Right kidney (tissue), 1 donor: ENCODE data around the gene PXDC1.
"Not testable (repeated sequence)": the region's sequence is repeated elsewhere in the genome, so short reads cannot be mapped to it uniquely, and the experiment has no call there.

Experiments used
- DNase-seq: peaks from one replicate; pipeline ENCODE4 v3.0.0-alpha.2; 2016

PXDC1 gene

DNA sequence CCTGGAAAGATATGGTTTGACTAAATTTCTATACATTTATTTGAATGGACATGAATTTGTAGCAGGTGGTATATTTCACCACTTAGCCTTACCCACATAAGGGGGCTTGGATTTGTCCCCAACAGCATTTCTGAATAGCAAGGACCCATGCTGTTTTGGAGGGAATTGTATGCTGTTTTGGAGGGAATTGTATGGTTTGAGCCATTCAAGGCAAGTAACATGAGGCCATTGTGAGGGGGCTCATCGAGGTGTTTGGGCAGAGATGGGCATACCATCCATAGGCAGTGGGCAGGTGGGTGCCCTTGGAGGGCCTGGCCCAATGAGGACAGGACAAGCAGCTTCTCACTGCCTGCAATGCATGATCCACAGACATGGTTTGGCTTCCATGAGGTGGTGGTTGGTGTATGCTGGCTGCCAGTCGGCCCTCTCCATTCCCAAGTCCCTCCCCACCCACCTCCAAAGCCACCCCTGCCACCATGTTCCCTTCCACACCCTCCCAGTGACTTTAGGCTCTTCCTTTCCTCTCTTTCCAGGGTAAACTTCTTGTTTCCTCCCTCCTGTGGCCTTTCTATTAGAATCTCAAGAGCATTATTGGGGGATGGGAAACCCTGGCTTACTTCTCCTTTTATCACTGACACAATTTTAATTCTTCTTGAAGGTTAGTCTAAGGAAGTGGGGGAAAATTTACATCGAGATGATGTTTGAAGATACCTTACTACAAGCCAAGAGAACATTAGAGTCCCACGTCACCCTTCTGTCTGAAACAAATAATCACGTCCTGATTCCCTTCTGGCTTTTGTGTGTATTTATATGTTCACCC, 13.2 kb upstream of the PXDC1 start:
- DNase-seq, result no peak

DNA sequence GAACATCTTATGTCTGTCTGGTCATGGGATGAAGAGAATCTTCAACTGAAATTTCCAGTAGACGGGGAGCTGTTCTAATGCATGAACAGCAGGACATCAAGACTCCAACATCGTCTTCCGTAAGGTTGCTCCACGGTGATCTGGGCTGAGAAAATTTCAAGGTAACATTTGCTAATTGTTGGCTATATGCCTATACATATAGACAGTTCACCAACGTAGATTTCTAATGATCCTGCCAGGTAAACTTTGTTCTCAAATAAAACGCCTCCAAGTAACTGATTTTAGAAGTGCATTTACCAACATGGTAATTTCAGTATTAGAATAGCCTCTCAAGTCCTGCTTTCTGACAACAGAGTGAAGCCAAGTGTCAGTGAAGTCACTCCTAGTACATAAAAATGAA, 11.3 kb upstream of the PXDC1 start:
- no peak for DNase-seq

DNA sequence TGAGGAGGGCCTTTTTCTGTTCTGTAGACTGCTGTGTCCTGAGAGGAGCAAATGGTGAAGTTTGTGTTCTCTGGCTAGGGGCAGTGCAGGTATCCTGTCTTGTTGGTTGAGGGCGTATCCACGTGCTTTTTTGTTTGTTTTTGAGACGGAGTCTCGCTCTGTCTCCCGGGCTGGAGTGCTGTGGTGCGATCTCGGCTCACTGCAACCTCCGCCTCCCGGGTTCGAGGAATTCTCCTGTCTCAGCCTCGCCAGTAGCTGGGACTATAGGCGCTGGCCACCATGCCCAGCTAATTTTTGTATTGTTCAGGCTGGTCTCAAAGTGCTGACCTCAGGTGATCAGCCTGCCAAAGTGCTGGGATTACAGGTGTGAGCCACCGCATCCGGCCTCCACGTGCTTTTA, 10.8 kb upstream of the PXDC1 start:
- DNase-seq, result no peak

DNA sequence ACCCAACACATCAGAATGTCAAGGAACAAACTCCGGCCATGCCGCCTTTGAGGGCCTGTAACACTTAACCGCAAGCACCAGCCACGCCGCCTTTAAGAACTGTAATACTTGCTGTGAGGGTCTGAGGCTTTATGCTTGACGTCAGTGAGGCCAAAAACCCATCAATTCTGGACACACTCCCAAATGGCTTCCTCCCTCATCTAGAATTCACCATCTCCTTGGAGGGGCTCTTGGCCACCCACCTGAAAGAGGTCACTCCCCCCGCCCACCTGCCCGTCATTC, 10.4 kb upstream of the PXDC1 start:
- no peak for DNase-seq

DNA sequence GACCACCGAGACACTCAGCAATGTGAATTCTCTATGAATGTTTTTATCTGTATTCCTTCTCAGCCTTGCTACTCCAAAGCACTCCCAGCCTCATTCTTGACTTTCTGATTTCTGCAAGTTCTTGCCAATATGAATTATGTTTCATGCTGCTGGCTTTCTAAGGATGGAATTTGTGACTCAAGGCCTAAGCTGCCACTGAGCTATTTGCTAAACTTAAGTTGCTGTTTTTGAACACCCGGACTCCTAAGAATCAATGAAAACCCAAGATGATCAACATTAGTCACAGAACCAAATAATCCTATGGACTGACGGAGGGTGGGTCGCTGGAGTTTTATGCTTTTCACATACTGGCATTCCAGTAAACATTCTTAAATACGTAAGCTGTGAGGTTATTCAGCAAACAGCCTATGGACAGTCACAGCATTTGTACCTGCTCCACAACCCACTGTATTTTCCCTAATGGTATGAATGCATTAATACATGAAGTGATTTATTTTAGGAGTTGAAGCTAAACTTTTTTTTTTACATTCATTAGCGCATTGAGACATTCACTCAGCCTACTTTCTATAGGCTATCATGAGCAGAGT, 8.2 kb upstream of the PXDC1 start:
- DNase-seq, result no peak

DNA sequence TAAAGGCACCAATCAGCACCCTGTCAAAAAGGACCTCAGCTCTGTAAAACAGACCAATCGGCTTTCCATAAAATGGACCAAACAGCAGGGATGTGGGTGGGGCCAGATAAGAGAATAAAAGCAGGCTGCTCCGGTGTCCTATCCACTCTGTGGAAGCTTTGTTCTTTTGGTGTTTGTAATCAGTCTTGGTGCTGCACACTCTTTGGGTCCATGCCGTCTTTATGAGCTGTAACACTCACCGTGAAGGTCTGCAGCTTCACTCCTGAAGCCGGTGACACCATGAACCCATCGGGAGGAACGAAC, 7.3 kb upstream of the PXDC1 start:
- DNase-seq, result no peak

DNA sequence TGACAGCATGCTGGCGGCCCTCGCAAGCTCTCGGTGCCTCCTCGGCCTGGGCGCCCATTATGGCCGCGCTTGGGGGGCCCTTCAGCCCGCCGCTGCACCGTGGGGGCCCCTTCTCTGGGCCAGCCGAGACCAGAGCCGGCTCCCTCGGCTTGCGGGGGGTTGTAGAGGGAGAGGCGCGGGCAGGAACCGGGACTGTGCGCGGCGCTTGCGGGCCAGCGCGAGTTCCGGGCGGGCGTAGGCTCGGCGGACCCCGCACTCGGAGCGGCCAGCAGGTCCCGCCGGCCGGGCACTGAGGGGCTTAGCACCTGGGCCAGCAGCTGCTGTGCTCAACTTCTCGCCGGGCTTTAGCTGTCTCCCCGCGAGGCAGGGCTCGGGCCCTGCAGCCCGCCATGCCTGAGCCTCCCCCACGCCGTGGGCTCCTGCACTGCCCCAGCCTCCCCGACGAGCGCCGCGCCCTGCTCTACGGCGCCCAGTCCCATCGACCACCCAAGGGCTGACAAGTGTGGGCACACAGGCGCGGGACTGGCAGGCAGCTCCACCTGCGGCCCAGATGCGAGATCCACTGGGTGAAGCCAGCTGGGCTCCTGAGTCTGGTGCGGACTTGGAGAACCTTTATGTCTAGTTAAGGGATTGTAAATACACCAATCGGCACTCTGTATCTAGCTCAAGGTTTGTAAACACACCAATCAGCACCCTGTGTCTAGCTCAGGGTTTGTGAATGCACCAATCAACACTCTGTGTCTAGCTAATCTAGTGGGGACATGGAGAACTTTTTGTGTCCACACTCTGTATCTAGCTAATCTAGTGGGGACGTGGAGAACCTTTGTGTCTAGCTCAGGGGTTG, 6.7 kb upstream of the PXDC1 start:
- DNase-seq, result not testable (repeated sequence)

DNA sequence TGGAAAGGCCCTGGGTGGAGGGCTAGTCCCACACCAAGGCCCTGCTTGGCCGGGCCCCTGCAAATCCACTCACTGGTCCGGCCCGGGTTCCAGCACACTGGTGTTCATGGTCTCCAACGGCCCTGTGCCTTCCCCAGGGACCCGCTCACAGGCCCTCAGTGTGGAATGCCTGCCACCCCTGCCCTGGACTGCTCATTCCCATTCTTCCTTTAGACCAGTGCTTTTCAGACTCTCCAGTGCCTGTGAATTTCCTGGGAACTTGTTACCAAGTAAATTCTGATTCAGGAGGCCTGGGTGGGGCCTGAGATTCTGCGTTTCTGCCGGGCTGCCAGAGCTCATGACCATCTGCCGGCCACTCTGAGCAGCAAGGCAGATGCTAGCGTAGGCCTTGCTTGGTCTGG, 5.7 kb upstream of the PXDC1 start:
- DNase-seq, result no peak

DNA sequence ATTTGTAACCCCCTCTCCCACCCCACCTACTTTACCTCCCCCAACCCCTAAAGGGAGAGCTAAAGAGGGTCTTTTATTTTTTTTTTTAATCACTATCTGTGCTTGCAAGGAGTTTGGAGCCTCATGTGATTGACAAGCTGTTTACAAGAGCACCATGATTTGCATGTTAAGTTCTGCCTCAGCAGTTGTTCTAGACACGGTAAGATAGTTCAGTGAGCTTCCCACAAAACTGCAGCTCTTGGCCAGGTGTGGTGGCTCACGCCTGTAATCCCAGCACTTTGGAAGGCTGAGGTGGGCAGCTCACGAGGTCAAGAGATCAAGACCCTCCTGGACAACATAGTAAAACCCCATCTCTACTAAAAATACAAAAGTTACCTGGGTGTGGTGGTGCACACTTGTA, 5.0 kb upstream of the PXDC1 start:
- no peak for DNase-seq

DNA sequence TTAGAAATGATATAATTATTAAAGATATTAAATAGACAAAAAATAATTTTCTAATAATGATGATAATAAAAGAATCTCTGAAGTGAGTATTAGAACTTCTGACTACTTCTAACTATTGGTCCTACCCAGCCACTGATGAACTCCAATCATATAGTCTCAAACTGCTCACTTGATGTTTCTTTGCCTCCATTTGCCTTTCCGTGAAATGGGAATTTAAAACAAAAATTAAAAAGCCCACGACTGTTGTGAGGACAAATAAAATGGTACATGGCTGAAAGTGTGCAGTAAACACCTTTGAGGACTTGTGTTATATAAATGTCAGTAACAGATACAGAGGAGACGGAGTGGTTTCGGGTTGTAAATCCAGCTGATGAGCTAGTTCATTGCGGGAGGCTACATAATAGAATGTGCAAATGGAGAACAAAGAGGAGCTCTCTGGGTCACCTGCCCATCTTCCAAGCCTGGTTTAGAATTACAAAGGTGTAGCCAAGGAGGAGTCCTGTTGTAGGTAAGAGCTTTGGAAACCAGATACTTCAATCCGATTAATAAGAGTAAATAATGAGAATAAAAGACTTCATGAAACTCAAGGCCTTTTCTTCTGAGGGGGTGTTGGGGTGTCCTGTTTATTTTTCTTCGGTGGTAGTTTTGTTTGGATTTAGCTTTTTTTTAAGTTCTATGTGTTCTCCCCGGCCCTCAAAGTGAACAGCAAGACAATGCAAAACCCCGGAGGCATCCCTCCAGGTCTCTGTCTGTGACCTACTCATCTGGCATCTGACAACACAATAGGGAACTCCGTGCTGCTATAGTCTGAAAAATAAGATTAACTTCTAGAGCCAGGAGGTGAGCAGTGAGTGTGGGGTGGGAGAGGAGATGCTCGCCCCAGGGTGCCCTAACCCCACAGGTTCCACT, 4.4 kb upstream of the PXDC1 start:
- DNase-seq, result no peak

DNA sequence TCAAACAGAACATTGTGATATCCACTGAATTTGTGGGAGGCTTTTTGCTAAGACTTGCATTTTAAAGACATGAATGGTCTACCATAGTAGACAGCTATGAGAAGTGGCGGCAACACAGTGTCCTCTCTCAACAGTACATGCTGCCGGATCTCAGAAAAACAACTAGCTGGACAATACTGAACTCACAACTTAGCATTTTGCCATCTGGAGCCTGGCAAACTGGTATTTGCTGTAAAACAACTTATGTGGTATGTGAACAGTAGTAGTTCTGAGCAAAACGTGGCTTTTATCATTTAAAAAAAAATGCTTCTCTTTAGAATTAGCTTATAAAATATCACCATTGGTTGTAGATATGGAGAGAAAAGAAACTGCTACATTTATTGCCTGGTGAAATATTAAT, 3.3 kb upstream of the PXDC1 start:
- no peak for DNase-seq

DNA sequence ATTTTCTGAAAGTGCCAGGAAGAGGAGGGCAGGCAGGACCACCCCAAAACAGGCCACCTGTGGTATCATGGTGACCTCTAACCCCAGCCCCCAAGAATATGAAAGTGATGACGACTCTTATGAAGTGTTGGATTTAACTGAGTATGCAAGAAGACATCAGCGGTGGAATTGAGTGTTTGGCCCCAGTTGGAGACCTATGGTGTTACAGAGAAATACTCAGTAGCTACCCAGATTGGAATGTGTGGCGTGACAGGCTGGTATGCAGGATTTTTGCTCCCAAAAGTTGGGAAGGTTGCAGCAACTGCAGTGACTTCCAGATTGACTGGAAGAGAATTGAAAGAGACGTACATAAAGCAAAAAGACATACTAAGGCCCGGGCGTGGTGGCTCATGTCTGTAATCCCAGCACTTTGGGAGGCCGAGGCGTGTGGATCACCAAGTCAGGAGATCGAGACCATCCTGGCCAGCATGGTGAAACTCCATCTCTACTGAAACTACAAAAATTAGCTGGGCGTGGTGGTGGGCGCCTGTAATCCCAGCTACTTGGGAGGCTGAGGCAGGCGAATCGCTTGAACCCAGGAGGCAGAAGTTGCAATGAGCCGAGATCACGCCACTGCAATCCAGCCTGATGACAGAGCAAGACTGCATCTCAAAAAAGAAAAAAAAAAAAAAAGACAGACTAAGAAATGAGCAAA, 2.7 kb upstream of the PXDC1 start:
- not testable (repeated sequence) for DNase-seq

DNA sequence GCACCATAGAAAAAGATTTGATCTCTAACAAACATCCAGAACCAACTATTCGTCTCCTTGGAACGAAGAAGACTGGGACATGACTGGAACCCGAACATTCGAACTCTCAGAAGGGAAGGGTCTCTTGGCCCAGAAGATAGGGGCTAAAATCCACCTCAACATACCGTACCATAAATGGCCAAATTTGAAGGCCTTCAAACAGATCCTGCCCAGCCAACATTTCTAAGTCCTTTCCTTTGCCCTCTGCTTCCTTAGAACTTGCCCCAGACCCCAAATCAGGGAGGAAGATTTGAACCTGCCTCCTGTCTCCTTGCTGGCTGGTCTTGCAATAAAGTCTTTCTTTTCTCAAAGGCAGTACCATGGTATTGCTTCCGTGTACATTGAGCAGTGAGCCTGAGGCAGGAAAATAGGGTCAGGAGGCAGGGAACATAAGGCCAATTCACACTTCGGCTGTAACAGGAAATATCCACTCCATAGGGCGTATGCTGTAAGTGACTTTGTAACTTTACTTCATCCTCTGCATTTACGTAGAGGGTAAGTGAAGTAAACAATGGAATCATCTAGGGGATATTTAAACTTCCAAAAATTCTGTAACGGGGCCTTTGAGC, 1.8 kb upstream of the PXDC1 start:
- no peak for DNase-seq

DNA sequence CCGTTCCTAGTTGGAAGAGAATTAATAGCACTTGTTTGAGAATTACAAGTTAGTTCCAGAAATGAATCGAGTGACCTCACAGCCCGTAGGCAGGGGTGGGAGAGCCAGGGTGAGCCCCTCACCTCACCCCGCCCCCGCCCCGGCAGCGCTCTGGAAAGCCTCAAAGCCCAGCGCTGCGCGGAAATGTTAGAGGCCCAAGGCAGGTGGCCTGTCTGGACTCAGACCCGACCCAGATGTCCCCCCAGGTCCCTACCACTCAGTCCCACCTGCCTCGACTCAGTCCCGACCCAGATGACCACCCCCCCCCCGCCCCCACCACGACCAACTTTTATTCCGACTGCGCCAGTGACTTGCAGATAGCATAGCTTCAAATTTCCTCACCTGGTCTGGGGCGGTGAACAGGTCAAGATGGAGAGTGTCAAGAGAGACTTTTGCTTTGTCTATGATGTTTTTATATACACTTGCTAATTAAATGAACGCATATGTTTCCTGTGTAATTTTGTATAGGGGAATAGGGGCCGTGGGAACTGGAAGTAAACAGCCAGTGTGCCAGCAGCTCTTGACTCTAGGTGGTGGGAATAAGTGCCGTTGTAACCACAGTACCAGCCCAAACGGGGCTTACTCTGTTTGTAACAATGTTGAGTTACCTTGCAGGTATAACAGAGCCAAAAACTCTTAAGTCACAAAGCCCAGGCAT, 1.2 kb upstream of the PXDC1 start:
- no peak for DNase-seq

DNA sequence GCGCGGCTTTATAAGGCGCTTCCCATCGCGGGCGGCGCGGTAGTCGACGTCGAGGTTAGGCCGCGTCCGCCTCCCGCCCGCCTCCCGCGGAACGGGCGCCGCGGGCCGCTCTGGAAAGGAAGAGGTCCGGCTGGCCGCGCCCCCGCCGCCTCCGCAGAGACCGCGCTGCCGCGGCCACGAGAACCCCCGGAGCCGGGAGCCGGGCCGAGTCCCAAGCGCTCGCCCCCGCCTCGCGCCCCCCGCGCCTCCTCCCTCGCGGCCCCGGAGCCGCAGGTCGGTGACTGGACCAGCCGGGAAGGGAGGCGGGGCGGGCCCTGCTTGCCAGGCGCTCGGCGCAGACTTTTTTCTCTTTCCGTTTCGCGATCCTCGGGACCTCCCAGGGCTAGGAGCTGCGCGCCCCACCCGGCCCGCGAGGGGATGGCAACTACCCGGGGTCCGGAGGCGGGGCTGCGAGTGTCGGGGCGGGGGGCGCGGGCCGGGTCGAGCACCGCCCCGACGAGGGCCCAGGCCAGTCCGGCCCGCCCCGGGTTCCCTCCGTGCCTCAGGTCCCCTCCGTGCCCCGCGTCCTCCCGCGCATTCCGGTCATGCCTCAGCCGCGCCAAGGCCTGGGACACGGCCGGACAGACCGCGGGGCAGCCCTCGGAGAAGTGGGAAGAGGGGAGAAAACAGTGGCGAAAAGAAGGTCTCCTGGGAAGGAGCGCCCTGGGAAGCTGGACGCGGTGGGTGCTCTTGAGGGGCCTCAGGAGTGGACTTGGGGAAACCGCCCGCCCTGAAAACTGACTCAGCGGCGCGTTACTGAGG, 417 bp upstream of the PXDC1 start:
- DNase-seq, result peak; percentile 87

DNA sequence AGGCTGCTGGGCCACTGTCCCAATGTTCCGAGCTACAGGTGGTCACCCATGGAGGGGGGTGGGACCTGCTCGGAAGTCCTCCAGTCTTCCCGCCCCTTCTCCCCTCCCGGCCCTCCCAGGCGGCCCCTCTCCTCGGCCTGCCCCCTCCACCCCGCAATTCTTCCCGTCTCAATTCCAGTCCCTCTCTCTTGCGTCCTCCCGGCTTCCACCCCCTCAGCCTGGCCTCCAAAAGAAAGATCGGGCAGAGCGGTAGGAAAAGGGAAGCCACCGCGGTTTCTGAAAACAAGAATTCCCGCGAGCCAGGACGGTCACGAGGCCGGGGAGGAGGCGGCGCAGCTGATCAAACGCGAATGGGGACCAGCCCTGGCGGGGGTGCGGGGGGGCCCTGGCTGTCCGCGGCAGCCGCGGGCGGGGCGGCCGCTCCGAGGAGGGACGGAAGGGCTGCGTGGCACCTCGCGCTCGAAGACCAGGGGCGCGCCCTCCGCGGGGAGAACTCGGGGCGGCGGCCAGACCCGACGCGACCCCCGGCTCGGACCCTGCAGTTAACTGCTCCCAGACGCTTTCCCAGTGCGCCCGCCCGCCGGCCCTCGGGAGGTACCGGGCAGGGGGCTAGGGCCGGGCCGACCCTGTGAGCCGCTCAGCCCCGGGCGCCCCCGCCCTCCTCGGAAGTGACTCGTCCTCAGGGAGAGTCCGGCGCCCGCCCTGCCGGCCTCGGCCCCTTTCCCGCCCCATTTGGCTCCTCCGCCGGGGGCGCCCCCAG, 1.0 kb downstream of the PXDC1 start:
- DNase-seq, result peak; percentile 79

DNA sequence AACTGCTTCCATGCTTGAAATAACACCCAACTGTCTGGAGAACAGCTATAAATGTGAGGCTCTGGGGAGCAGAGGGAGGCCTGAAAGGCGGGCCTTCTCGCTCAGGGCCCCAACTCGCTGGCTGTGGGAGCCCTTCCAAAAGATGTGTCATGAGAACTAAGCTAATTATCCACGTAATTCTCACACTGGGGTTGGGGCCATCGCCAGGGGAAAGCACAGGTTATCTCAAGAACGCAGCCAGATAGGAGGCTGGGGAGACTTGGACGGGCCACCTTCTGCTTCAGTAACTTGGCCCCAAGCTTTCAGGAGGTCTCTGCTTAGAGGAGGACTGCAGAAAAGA, 1.6 kb downstream of the PXDC1 start:
- DNase-seq, result peak; percentile 54

DNA sequence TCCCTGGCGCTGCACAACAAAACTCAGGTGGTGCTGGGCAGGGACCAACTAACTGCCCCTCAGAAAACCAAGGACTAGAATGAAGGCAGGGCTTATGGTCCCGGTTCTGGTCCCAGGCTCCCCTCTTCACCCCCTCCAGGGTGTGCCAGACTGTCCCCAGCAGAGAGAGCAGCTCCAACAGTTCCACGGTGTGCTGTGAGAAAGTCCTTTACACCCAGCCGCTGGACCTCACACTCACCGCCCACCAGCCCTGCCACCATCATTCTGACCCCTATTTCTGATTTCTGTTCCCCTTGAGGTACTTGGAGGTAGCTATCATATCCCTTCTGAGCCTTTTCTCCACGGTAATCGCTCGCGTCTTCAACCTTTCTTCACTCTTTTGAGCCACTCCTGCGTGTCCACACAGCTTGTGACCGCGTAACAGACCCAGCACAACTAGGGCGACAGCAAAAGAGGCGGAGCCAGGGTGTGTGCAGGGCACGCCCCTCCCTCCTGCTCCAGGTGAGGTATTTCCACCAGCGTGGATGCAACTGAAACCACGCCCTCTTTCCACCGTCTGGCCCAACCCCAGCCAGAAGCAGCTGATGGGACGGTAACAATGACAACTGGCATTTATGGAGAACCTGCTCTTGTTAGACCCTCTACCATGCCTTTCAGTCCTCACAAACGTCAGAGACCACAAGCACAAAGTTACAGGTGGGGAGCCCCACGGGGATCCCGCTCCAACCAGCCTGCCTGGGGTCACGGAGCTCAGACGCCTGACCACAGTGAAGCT, 2.3 kb downstream of the PXDC1 start:
- DNase-seq, result no peak
